Uterus (tissue), 4 donors: ENCODE measurements around the gene COL24A1. TPM values are rescaled to one million over a fixed set of nuclear protein-coding genes. Genes with fewer than 3 reads are reported as not detected.

Experiments used
- DNase-seq, 2 donors: peaks; one replicate each; pipeline ENCODE4 v3.0.0-alpha.2; 2019 to 2020
- H3K27ac ChIP-seq, 2 donors: fragments of 200-600 bp; sonication (generic); 1 replicate in 1 of 2; 2 replicates in 1 of 2; pipeline ENCODE4 v1.5.1; 2016 to 2018
- H3K27me3 ChIP-seq, 2 donors: fragments of 200-600 bp; sonication (generic); one replicate each; pipeline ENCODE4 v1.5.1; 2018 to 2019; ENCODE audit warnings: control low read depth in 1 of 2
- H3K36me3 ChIP-seq, 2 donors: fragments of 200-600 bp; sonication (generic); one replicate each; pipeline ENCODE4 v1.5.1; 2019; ENCODE audit warnings: control low read depth in 1 of 2
- H3K4me1 ChIP-seq, 2 donors: fragments of 200-600 bp; sonication (generic); one replicate each; pipeline ENCODE4 v1.5.1; 2018 to 2019; ENCODE audit warnings: control low read depth in 1 of 2
- H3K4me3 ChIP-seq, 2 donors: fragments of 200-600 bp; sonication (generic); 1 replicate in 1 of 2; 2 replicates in 1 of 2; pipeline ENCODE4 v1.5.1; 2018 to 2019; ENCODE audit warnings: mild to moderate bottlenecking in 1 of 2
- H3K9me3 ChIP-seq, 2 donors: fragments of 200-600 bp; sonication (generic); one replicate each; pipeline ENCODE4 v1.5.1; 2019; ENCODE audit warnings: control low read depth in 1 of 2
- POLR2A ChIP-seq, 2 donors: fragments of 450-650 bp; IDR thresholded peaks; one replicate each; pipeline ENCODE4 v1.6.1; 2016; ENCODE audit warnings: antibody characterized with exemption in 2 of 2, mild to moderate bottlenecking in 1 of 2, moderate library complexity in 1 of 2
- intact Hi-C: fragments of 100-400 bp; cut with DNase I; formaldehyde crosslinking; loops from one replicate; pipeline ENCODE4 v1.15.1; 2023; ENCODE audit warnings: low total_unique reads
- total RNA-seq, 4 donors: library from RNA; depleted of rRNA in 3 of 4; stranded (reverse); fragments of >200 nt in 3 of 4; gene quantifications; one replicate each; pipeline versions ENCODE4 v1.1.0 to v1.2.4, GENCODE V29; 2014 to 2023
- TF ChIP-seq, protein P1 (sequence below), 4 experiments: fragments of 200-600 bp in 2 of 4; fragments of 450-650 bp in 2 of 4; sonication (generic) in 2 of 4; IDR thresholded peaks; one replicate each; pipeline ENCODE4 v1.5.1; 2016 to 2019; ENCODE audit warnings: antibody characterized with exemption in 4 of 4, mild to moderate bottlenecking in 2 of 4, moderate library complexity in 1 of 4
- donor health status: DM: yes; HTN: yes; CAD: no.

COL24A1 gene
- total RNA-seq, 4 donors from 2014 or later = 0.37 to 9.1 TPM; not detected in 2

DNA sequence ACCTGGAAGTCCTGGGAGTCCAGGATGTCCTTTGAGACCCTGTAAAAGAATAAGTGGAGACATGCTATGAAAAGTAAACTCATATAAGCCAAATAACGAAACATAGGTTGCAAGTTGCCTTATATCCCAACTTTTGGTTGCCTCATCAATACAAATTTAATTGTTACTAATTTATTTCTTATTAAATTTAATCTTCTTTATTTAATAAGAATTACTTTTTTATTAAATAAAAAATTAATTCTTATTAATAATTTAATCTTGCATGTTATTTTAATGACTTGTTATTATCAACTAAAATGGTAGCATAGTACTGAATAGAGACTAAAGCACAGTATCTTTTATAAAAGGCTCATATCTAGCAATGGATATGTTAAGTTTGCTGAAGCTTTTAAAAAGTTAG, 92.9 kb downstream of the COL24A1 start:
- DNase-seq = no peak
- H3K27ac ChIP-seq = no peak overlapping the region
- no peaks in the 10 kb centered on the region for H3K36me3 ChIP-seq
- no peak for TF ChIP-seq POLR2A (IDR thresholded peaks at IDR 0.05)
- TF ChIP-seq, protein P1, sequence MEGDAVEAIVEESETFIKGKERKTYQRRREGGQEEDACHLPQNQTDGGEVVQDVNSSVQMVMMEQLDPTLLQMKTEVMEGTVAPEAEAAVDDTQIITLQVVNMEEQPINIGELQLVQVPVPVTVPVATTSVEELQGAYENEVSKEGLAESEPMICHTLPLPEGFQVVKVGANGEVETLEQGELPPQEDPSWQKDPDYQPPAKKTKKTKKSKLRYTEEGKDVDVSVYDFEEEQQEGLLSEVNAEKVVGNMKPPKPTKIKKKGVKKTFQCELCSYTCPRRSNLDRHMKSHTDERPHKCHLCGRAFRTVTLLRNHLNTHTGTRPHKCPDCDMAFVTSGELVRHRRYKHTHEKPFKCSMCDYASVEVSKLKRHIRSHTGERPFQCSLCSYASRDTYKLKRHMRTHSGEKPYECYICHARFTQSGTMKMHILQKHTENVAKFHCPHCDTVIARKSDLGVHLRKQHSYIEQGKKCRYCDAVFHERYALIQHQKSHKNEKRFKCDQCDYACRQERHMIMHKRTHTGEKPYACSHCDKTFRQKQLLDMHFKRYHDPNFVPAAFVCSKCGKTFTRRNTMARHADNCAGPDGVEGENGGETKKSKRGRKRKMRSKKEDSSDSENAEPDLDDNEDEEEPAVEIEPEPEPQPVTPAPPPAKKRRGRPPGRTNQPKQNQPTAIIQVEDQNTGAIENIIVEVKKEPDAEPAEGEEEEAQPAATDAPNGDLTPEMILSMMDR (IDR thresholded peaks at IDR 0.05) = no peak
- no peaks in the 10 kb centered on the region for H3K4me1 ChIP-seq
- H3K27me3 ChIP-seq = no peaks in the 10 kb centered on the region
- intact Hi-C loops = no loop called here
- no peak overlapping the region for H3K4me3 ChIP-seq
- no peaks in the 10 kb centered on the region for H3K9me3 ChIP-seq

GRCh38 chr1:86062453-86062852, 94.1 kb downstream of the COL24A1 start:
- intact Hi-C loops = no loop called here
- no peak overlapping the region for H3K27ac ChIP-seq
- no peaks in the 10 kb centered on the region for H3K4me1 ChIP-seq
- DNase-seq = no peak
- H3K9me3 ChIP-seq = no peaks in the 10 kb centered on the region
- no peaks in the 10 kb centered on the region for H3K27me3 ChIP-seq
- H3K4me3 ChIP-seq = no peak overlapping the region
- no peak for TF ChIP-seq POLR2A (IDR thresholded peaks at IDR 0.05)
- TF ChIP-seq, protein P1 (IDR thresholded peaks at IDR 0.05) = no peak
- peaks cover 0 to 4% of the 10 kb centered on the region in 2 donors for H3K36me3 ChIP-seq

- intact Hi-C loops = no loop called here
- TF ChIP-seq, protein P1 (IDR thresholded peaks at IDR 0.05) = no peak
- TF ChIP-seq POLR2A (IDR thresholded peaks at IDR 0.05) = no peak
These were observed 95.0 kb downstream of the COL24A1 start for GRCh38 chr1:86061551-86061990.

DNA sequence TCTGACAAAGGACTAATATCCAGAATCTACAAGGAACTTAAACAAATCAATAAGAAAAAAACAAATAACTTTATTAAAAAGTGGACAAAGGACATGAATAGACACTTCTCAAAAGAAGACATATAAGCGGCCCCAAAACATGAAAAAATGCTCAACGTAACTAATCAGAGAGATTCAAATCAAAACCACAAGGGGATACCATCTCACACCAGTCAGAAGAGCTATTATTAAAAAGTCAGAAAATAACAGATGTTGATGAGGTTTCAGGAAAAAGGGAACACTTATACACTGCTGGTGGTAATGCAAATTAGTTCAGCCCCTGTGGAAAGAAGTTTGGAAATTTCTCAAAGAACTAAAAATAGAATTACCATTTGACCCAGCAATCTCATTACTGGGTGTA, 102.2 kb downstream of the COL24A1 start:
- H3K4me1 ChIP-seq = no peaks in the 10 kb centered on the region
- no peaks in the 10 kb centered on the region for H3K9me3 ChIP-seq
- H3K36me3 ChIP-seq = peaks cover 0 to 4% of the 10 kb centered on the region in 2 donors
- intact Hi-C loops = no loop called here
- H3K27ac ChIP-seq = no peak overlapping the region
- DNase-seq = no peak
- H3K4me3 ChIP-seq = no peak overlapping the region
- TF ChIP-seq, protein P1 (IDR thresholded peaks at IDR 0.05) = no peak
- no peaks in the 10 kb centered on the region for H3K27me3 ChIP-seq

More at GRCh38 chr1:86061551-86061990, 95.0 kb downstream of the COL24A1 start:
- no peaks in the 10 kb centered on the region for H3K9me3 ChIP-seq
- H3K27me3 ChIP-seq = no peaks in the 10 kb centered on the region
- H3K36me3 ChIP-seq = peaks cover 0 to 4% of the 10 kb centered on the region in 2 donors
- no peaks in the 10 kb centered on the region for H3K4me1 ChIP-seq
- no peak overlapping the region for H3K4me3 ChIP-seq
- no peak for DNase-seq
- no peak overlapping the region for H3K27ac ChIP-seq

GRCh38 chr1:86052948-86053698, 103.4 kb downstream of the COL24A1 start:
- Histone ChIP-seq H3K27ac (no peak overlapping the region), H3K4me1 (no peaks in the 10 kb centered on the region), H3K4me3 (no peak overlapping the region), H3K36me3 (peaks cover 0 to 1% of the 10 kb centered on the region in 2 donors), H3K27me3 (no peaks in the 10 kb centered on the region), H3K9me3 (no peaks in the 10 kb centered on the region)
- no peak for DNase-seq
- intact Hi-C loops = no loop called here
- no peak for TF ChIP-seq POLR2A (IDR thresholded peaks at IDR 0.05)
- TF ChIP-seq, protein P1 (IDR thresholded peaks at IDR 0.05) = no peak
